Lung (tissue), 12 donors: ENCODE results near the gene VEGFC. TPM values are rescaled to one million over a fixed set of nuclear protein-coding genes. Genes with fewer than 3 reads are reported as not detected.
A peak's percentile ranks its signal among the peaks of the same experiment; 100 is the strongest.

ENCODE experiments used
- ATAC-seq: fragments of 200-7000 bp; cut with Tn5 transposase; one replicate; pipeline ENCODE4 v1.9.1; 2020; ENCODE audit warnings: moderate number of reproducible peaks; ENCODE audit not compliant: insufficient read depth, low FRiP score
- DNase-seq, 3 donors: peaks; one replicate each; pipeline ENCODE4 v3.0.0-alpha.2; 2013 to 2017
- H3K27ac ChIP-seq, 2 donors: one replicate each; pipeline ENCODE4 v1.5.1; 2013; ENCODE audit warnings: mild to moderate bottlenecking in 2 of 2, moderate library complexity in 2 of 2, control low read depth in 1 of 2, inconsistent platforms in 1 of 2, low read depth in 1 of 2, low read length in 1 of 2
- H3K27me3 ChIP-seq, 3 donors: one replicate each; pipeline ENCODE4 v1.5.1; 2013; ENCODE audit warnings: low read length in 2 of 3; ENCODE audit not compliant: control insufficient read depth in 3 of 3, insufficient read depth in 3 of 3
- H3K36me3 ChIP-seq, 4 donors: one replicate each; pipeline ENCODE4 v1.5.1; 2013; ENCODE audit warnings: low read length in 4 of 4, mild to moderate bottlenecking in 1 of 4, moderate library complexity in 1 of 4; ENCODE audit not compliant: control insufficient read depth in 4 of 4, insufficient read depth in 4 of 4
- H3K4me1 ChIP-seq, 5 donors: one replicate each; pipeline ENCODE4 v1.5.1; 2013; ENCODE audit warnings: low read length in 5 of 5, mild to moderate bottlenecking in 2 of 5, moderate library complexity in 1 of 5; ENCODE audit not compliant: control insufficient read depth in 5 of 5, insufficient read depth in 5 of 5
- H3K4me3 ChIP-seq: one replicate; pipeline ENCODE4 v1.5.1; 2013; ENCODE audit warnings: mild to moderate bottlenecking, control low read depth, moderate library complexity
- H3K9ac ChIP-seq, 2 donors: one replicate each; pipeline ENCODE4 v1.5.1; 2013; ENCODE audit warnings: low read length in 2 of 2, control low read depth in 1 of 2; ENCODE audit not compliant: insufficient read depth in 1 of 2
- H3K9me3 ChIP-seq, 4 donors: one replicate each; pipeline ENCODE4 v1.5.1; 2013; ENCODE audit warnings: low read length in 3 of 4, mild to moderate bottlenecking in 1 of 4, moderate library complexity in 1 of 4; ENCODE audit not compliant: control insufficient read depth in 4 of 4, insufficient read depth in 3 of 4
- CTCF ChIP-seq: IDR thresholded peaks from 2 replicates; pipeline ENCODE4 v1.5.1; 2012; ENCODE audit warnings: mild to moderate bottlenecking; ENCODE audit errors: control extremely low read depth, extremely low read depth
- WGBS, 2 donors: extraction: QIAGEN DNeasy Blood & Tissue Kit; methylation state at CpG; one replicate each; pipeline ENCODE4 v1.1.7; 2013; 5-methylcytosine and 5-hydroxymethylcytosine counted together
- polyA plus RNA-seq, 2 donors: library from polyadenylated mRNA; stranded (reverse); fragments of 200-250 nt; gene quantifications; one replicate each; pipeline ENCODE4 v1.2.1, GENCODE V29; 2013
- total RNA-seq, 2 donors: library from RNA; depleted of rRNA in 1 of 2; stranded (reverse); fragments of >200 nt in 1 of 2; gene quantifications; one replicate each; pipeline ENCODE4 v1.2.1, GENCODE V29; 2014 to 2021
- donor health status: control.
- donor health status: control.
- donor health status: Bipolar disorder and iron deficiency.
- donor health status: healthy.
- donor health status: DM: yes; HTN: yes; CAD: no.

Gene VEGFC
- total and polyA plus RNA-seq, 4 donors, result 4.4 to 22.5 (median 11.1) TPM

DNA sequence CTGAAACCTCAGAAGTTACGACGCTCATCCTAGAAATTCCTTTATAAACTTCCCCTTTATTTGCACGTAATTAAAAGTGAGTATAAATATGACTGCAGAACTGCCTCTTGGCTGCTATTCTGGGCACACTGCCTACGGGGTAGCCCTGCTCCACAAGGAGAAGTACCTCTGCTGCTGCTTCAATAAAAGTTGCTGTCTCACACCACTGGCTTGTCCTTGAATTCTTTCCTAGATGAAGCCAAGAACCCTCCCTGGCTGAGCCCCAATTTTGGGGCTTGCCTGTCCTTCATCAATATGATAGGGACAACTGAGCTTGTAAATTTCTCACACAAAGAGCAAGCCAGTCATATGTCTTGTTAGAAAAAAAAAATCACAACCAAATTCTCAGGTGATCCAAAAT lies 115.8 kb downstream of the VEGFC start:
- no peak overlapping the region for H3K27ac ChIP-seq
- ATAC-seq (no peak), DNase-seq (no peak)
- no peaks in the 10 kb centered on the region for H3K9me3 ChIP-seq
- no peak overlapping the region for H3K4me3 ChIP-seq
- no peaks in the 10 kb centered on the region for H3K36me3 ChIP-seq
- no peak overlapping the region for H3K9ac ChIP-seq
- no peaks in the 10 kb centered on the region for H3K27me3 ChIP-seq
- WGBS, 2 donors, result 72 to 73% methylated on average over 4 of the region's 4 CpGs
- peaks cover 0 to 12% (median 4%) of the 10 kb centered on the region in 5 donors for H3K4me1 ChIP-seq
- no peak for TF ChIP-seq CTCF

DNA sequence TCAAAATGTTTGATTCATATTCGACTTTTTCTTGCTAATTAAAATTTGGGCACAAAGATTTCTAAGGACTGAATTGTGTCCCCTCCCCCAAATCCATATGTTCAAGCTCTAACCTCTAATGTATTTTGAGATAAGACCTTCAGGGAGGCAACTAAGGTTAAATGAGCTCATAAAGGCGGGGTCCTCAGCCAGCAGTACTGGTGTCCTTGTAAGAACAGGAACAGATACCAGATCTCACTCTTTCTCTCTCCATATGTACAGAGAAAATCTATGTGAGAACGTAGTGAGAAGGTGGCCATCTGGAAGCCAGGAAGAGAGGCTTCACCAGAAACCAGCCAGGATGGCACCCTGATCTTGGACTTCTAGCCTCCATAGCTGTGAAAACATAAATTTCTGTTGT lies 116.9 kb downstream of the VEGFC start:
- no peaks in the 10 kb centered on the region for H3K36me3 ChIP-seq
- H3K9me3 ChIP-seq, result no peaks in the 10 kb centered on the region
- 82 to 84% methylated on average over 3 of the region's 3 CpGs for WGBS, 2 donors
- H3K27me3 ChIP-seq, result no peaks in the 10 kb centered on the region
- no peak overlapping the region for H3K4me3 ChIP-seq
- ATAC-seq, result no peak
- no peak for DNase-seq
- no peak overlapping the region for H3K9ac ChIP-seq
- TF ChIP-seq CTCF, result no peak
- no peak overlapping the region for H3K27ac ChIP-seq
- H3K4me1 ChIP-seq, result peaks cover 0 to 9% (median 4%) of the 10 kb centered on the region in 5 donors

DNA sequence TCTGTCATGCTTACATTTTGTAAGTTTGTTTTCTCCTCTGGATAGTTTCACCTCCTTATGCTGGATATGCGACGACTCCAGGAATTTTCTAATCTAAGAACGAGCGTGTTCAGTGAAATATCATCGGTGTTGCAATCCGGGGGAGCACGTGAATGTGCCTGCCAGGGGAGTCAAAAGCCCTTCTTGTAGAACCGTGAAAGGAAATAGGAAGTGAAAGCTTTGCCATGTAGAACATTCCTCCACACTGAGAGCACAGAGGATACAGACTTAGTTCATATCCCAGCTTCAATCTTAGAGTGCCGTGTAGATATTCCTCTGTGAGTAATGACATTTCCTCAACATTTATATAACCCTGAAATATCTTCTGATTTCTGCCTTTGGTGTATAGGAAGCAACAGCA lies 121.2 kb downstream of the VEGFC start:
- Histone ChIP-seq H3K9ac (no peak overlapping the region), H3K4me3 (no peak overlapping the region), H3K9me3 (no peaks in the 10 kb centered on the region), H3K27ac (peak overlapping the region in 1 of 2 donors; percentile 16), H3K27me3 (no peaks in the 10 kb centered on the region), H3K36me3 (no peaks in the 10 kb centered on the region), H3K4me1 (peaks cover 0 to 3% (median 0%) of the 10 kb centered on the region in 5 donors)
- no peak for TF ChIP-seq CTCF
- ATAC-seq (no peak), DNase-seq (peak in 1 of 3 donors; percentile 47)
- WGBS, 2 donors, result 56 to 73% methylated on average over 9 of the region's 9 CpGs

DNA sequence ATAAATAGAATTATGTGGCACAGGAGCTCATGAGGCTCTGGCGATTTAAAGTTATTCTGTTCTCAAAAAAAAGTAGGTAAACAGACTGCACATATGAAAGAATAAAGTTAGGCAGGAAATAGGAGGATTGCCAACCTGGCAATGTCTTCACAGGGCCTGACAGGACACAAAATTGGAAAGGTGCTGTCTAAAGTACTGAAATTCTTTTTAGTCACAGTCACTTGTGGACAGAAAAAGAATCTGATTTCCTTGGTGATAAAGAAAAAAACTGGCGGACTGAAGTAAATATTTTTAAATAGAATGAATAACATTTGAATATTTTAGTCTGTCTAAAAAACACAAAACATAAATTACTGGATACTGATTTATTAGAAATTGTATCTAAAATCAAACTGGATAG lies 124.4 kb downstream of the VEGFC start:
- no peak for DNase-seq
- H3K27me3 ChIP-seq, result no peaks in the 10 kb centered on the region
- no peak overlapping the region for H3K4me3 ChIP-seq
- 12 to 66% methylated on average over 2 of the region's 2 CpGs for WGBS, 2 donors
- peaks cover 0 to 5% (median 0%) of the 10 kb centered on the region in 5 donors for H3K4me1 ChIP-seq
- H3K36me3 ChIP-seq, result no peaks in the 10 kb centered on the region
- no peak overlapping the region for H3K27ac ChIP-seq
- ATAC-seq, result no peak
- no peak overlapping the region for H3K9ac ChIP-seq
- TF ChIP-seq CTCF, result no peak
- no peaks in the 10 kb centered on the region for H3K9me3 ChIP-seq
